Measurements from ENCODE around the gene MAP7D2. TPM values are rescaled to one million over a fixed set of nuclear protein-coding genes. Genes with fewer than 3 reads are reported as not detected.

MAP7D2 gene
- total RNA-seq, 2 donors from 2014 or later = 1.4 to 1.6 TPM

Small RNA genes lying within 50 kb of the gene (microRNA-seq; reads per million reads assigned to microRNA genes)
- gene MIR23C = 30.4 to 47.6 reads per million in 2 donors

Other genes with a start within 250 kb of the MAP7D2 start
- 10 to 100 TPM; 54.6 to 95.7 TPM for gene SH3KBP1, start 229.3 kb downstream of the MAP7D2 start, total RNA-seq
- gene BCLAF3, start 125.8 kb downstream of the MAP7D2 start, total RNA-seq = 10 to 100 TPM; 18.8 to 20.3 TPM
- gene EIF1AX, start 24.9 kb upstream of the MAP7D2 start, total RNA-seq = 10 to 100 TPM; 76.3 to 80.4 TPM
- 10 to 100 TPM; 88.6 to 93.7 TPM for gene RPS6KA3, start 150.0 kb upstream of the MAP7D2 start, total RNA-seq